ENCODE measurements around the gene IFFO2. TPM values are rescaled to one million over a fixed set of nuclear protein-coding genes. Genes with fewer than 3 reads are reported as not detected.

Gene IFFO2
- total RNA-seq, 2 donors from 2014 or later, result 24.8 to 27.7 TPM

GRCh38 chr1:18998016-18998724, 41.7 kb upstream of the IFFO2 start:
- no peak for TF ChIP-seq CTCF (IDR thresholded peaks at IDR 0.05)
- DNase-seq (ENCODE audit: low spot score), result no peak
- Histone ChIP-seq H3K27me3 (replicated peaks; ENCODE audit: insufficient read depth) (no peaks in the 10 kb centered on the region), H3K4me3 (no peak overlapping the region), H3K4me1 (ENCODE audit: control insufficient read depth in 1 of 2, low read depth in 2 of 2) (peaks cover 15 to 27% of the 10 kb centered on the region in 2 donors), H3K9me3 (no peaks in the 10 kb centered on the region), H3K36me3 (no peaks in the 10 kb centered on the region), H3K27ac (peak overlapping the region; percentile 69 to 78)
- peak; percentile 41 for ATAC-seq (ENCODE audit: insufficient number of reproducible peaks, low FRiP score, low read depth)

GRCh38 chr1:18997508-18997907, 41.0 kb upstream of the IFFO2 start:
- DNase-seq (ENCODE audit: low spot score), result no peak
- ATAC-seq (ENCODE audit: insufficient number of reproducible peaks, low FRiP score, low read depth), result no peak
- Histone ChIP-seq H3K27ac (peak overlapping the region in 1 of 2 donors; percentile 78), H3K4me3 (no peak overlapping the region), H3K4me1 (ENCODE audit: control insufficient read depth in 1 of 2, low read depth in 2 of 2) (peaks cover 15 to 27% of the 10 kb centered on the region in 2 donors), H3K36me3 (no peaks in the 10 kb centered on the region), H3K27me3 (replicated peaks; ENCODE audit: insufficient read depth) (no peaks in the 10 kb centered on the region), H3K9me3 (no peaks in the 10 kb centered on the region)
- no peak for TF ChIP-seq CTCF (IDR thresholded peaks at IDR 0.05)

- Histone ChIP-seq H3K4me3 (no peak overlapping the region), H3K27ac (no peak overlapping the region), H3K9me3 (no peaks in the 10 kb centered on the region), H3K36me3 (no peaks in the 10 kb centered on the region), H3K4me1 (ENCODE audit: control insufficient read depth in 1 of 2, low read depth in 2 of 2) (peaks cover 15 to 27% of the 10 kb centered on the region in 2 donors), H3K27me3 (replicated peaks; ENCODE audit: insufficient read depth) (no peaks in the 10 kb centered on the region)
- no peak for TF ChIP-seq CTCF (IDR thresholded peaks at IDR 0.05)
- DNase-seq (ENCODE audit: low spot score) (no peak), ATAC-seq (ENCODE audit: insufficient number of reproducible peaks, low FRiP score, low read depth) (no peak)
Measured at GRCh38 chr1:18996548-18997177, 40.2 kb upstream of the IFFO2 start.

GRCh38 chr1:18994381-18994780, 37.9 kb upstream of the IFFO2 start:
- no peaks in the 10 kb centered on the region for H3K36me3 ChIP-seq
- no peak overlapping the region for H3K4me3 ChIP-seq
- peaks cover 7 to 18% of the 10 kb centered on the region in 2 donors for H3K4me1 ChIP-seq (ENCODE audit: control insufficient read depth in 1 of 2, low read depth in 2 of 2)
- no peak for DNase-seq (ENCODE audit: low spot score)
- no peak for TF ChIP-seq CTCF (IDR thresholded peaks at IDR 0.05)
- no peaks in the 10 kb centered on the region for H3K27me3 ChIP-seq (replicated peaks; ENCODE audit: insufficient read depth)
- ATAC-seq (ENCODE audit: insufficient number of reproducible peaks, low FRiP score, low read depth), result no peak
- H3K27ac ChIP-seq, result no peak overlapping the region
- H3K9me3 ChIP-seq, result no peaks in the 10 kb centered on the region

GRCh38 chr1:18992646-18993045, 36.2 kb upstream of the IFFO2 start:
- ATAC-seq (ENCODE audit: insufficient number of reproducible peaks, low FRiP score, low read depth), result no peak
- no peak overlapping the region for H3K27ac ChIP-seq
- no peak for DNase-seq (ENCODE audit: low spot score)

More at GRCh38 chr1:18992646-18993045, 36.2 kb upstream of the IFFO2 start:
- no peak overlapping the region for H3K4me3 ChIP-seq
- no peaks in the 10 kb centered on the region for H3K27me3 ChIP-seq (replicated peaks; ENCODE audit: insufficient read depth)
- H3K4me1 ChIP-seq (ENCODE audit: control insufficient read depth in 1 of 2, low read depth in 2 of 2), result peaks cover 0 to under 1% of the 10 kb centered on the region in 2 donors
- no peak for TF ChIP-seq CTCF (IDR thresholded peaks at IDR 0.05)
- no peaks in the 10 kb centered on the region for H3K9me3 ChIP-seq
- H3K36me3 ChIP-seq, result no peaks in the 10 kb centered on the region
